KMS-11 (cell line): ENCODE results near the gene GALNTL6.

ENCODE experiments used
- H2AFZ ChIP-seq: fragments of 200-600 bp; sonication (generic); 2 replicates; pipeline ENCODE4 v1.6.1; 2016; ENCODE audit warnings: antibody characterized with exemption, mixed run types, low read depth
- H3K27ac ChIP-seq: fragments of 200-600 bp; sonication (generic); 2 replicates; pipeline ENCODE4 v1.6.1; 2016; ENCODE audit warnings: mild to moderate bottlenecking, mixed run types
- H3K27me3 ChIP-seq: fragments of 200-600 bp; sonication (generic); 2 replicates; pipeline ENCODE4 v1.6.1; 2017; ENCODE audit warnings: mild to moderate bottlenecking, low read depth, mixed run types, moderate library complexity; ENCODE audit not compliant: insufficient read depth
- H3K36me3 ChIP-seq: fragments of 200-600 bp; sonication (generic); 2 replicates; pipeline ENCODE4 v1.6.1; 2017; ENCODE audit warnings: mild to moderate bottlenecking, mixed run types; ENCODE audit not compliant: insufficient read depth
- H3K4me1 ChIP-seq: fragments of 200-600 bp; sonication (generic); 2 replicates; pipeline ENCODE4 v1.6.1; 2016; ENCODE audit warnings: mild to moderate bottlenecking, low read depth, mixed run types; ENCODE audit not compliant: poor library complexity, severe bottlenecking
- H3K4me2 ChIP-seq: fragments of 200-600 bp; sonication (generic); 2 replicates; pipeline ENCODE4 v1.7.0; 2016; ENCODE audit warnings: mild to moderate bottlenecking, mixed run types
- H3K4me3 ChIP-seq: fragments of 200-600 bp; sonication (generic); IDR thresholded peaks from 2 replicates; pipeline ENCODE4 v1.6.1; 2017; ENCODE audit warnings: low read depth, low read length, mixed read lengths; ENCODE audit not compliant: insufficient read depth
- H3K79me2 ChIP-seq: fragments of 200-600 bp; sonication (generic); 2 replicates; pipeline ENCODE4 v1.6.1; 2016; ENCODE audit warnings: low read depth, mixed run types; ENCODE audit not compliant: insufficient read depth
- H3K9ac ChIP-seq: fragments of 200-600 bp; sonication (generic); 2 replicates; pipeline ENCODE4 v1.6.1; 2016; ENCODE audit warnings: mild to moderate bottlenecking, mixed run types
- H4K20me1 ChIP-seq: fragments of 200-600 bp; sonication (generic); 2 replicates; pipeline ENCODE4 v1.6.1; 2016; ENCODE audit warnings: mild to moderate bottlenecking, mixed run types; ENCODE audit not compliant: insufficient read depth
- CTCF ChIP-seq: fragments of 200-600 bp; sonication (generic); conservative IDR thresholded peaks from 2 replicates; pipeline ENCODE4 v1.6.1; 2017; ENCODE audit warnings: low read depth, mild to moderate bottlenecking, antibody characterized with exemption, low read length, moderate library complexity, mixed read lengths

GALNTL6 gene

DNA sequence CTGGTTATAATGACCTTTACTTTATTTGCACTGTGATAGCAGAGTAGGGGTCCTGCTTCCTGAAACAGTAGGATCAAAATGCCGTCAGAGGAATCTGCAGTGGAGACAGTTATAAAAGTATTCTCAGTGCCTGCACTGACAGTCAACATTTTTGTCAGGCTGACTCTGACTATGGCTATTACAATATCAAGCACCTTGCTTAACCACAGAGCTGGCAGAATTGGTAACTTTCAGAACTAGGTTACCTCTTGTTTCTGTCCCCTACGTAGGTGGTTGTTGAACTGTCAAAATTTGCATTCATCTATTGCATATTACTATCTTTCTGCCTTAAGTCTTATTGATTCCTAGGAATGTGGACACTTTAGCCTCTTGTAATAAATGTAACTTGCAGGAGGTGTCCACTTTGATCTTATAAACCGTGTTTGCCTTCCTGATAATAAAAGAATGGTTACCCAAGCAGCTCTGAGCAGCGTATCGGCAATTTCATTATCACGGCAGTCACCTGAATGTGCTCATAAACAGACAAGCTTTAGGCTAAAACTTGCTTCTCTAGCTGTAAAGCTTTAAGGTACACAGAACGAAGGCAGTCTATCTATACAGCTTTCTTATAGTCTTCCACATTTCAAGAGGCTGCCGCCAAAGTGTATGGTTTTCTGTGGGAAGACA lies 1002.4 kb downstream of the GALNTL6 start:
- no peak overlapping the region for H2AFZ ChIP-seq
- no peak for TF ChIP-seq CTCF
- H3K4me2 ChIP-seq: no peak overlapping the region

GRCh38 chr4:172818901-172819300 lies 1005.7 kb downstream of the GALNTL6 start:
- no peak for TF ChIP-seq CTCF
- Histone ChIP-seq H3K9ac (no peak overlapping the region), H3K27ac (no peak overlapping the region), H3K27me3 (no peaks in the 10 kb centered on the region; the same call in 1 of the 2 replicates), H3K79me2 (no peaks in the 10 kb centered on the region), H3K4me3 (no peak overlapping the region), H3K4me2 (no peak overlapping the region), H2AFZ (no peak overlapping the region), H3K4me1 (peaks cover 15% of the 10 kb centered on the region), H3K36me3 (no peaks in the 10 kb centered on the region), H4K20me1 (no peaks in the 10 kb centered on the region)

More for the DNA sequence above, 1002.4 kb downstream of the GALNTL6 start:
- H3K36me3 ChIP-seq: no peaks in the 10 kb centered on the region
- no peak overlapping the region for H3K27ac ChIP-seq
- no peaks in the 10 kb centered on the region for H3K79me2 ChIP-seq
- no peaks in the 10 kb centered on the region for H4K20me1 ChIP-seq
- H3K9ac ChIP-seq: no peak overlapping the region
- H3K4me3 ChIP-seq: no peak overlapping the region
- H3K4me1 ChIP-seq: peaks cover 16% of the 10 kb centered on the region
- H3K27me3 ChIP-seq: no peaks in the 10 kb centered on the region

- Histone ChIP-seq H3K36me3 (no peaks in the 10 kb centered on the region), H4K20me1 (no peaks in the 10 kb centered on the region), H3K9ac (no peak overlapping the region), H3K4me3 (no peak overlapping the region), H3K27ac (no peak overlapping the region), H3K4me2 (no peak overlapping the region), H3K27me3 (no peaks in the 10 kb centered on the region; the same call in 1 of the 2 replicates), H2AFZ (no peak overlapping the region), H3K4me1 (peaks cover 12% of the 10 kb centered on the region), H3K79me2 (no peaks in the 10 kb centered on the region)
- TF ChIP-seq CTCF: no peak
Observed at GRCh38 chr4:172819353-172819752, 1006.1 kb downstream of the GALNTL6 start.

DNA sequence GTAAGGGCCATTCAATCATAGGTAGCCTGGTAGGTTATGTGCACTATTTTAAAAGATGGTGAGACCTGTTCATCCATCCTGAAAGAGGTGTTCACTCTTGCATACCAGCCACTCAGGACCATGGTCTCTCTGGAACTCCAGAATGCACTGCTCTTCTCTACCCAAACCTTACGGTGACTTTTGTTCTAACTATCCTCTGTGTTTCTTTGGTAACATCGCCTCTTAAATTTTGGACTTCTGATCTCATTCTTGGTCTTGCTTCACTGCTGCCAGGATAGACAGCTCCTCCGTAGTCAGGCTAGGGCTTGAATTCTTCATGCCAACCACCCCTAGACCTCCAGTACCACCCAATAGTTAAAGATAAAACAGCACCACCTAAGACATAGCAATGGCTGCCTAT lies 1009.1 kb downstream of the GALNTL6 start:
- Histone ChIP-seq H3K36me3 (no peaks in the 10 kb centered on the region), H2AFZ (no peak overlapping the region), H3K27ac (no peak overlapping the region), H3K4me3 (no peak overlapping the region), H3K4me1 (peaks cover 22% of the 10 kb centered on the region), H4K20me1 (no peaks in the 10 kb centered on the region), H3K79me2 (no peaks in the 10 kb centered on the region), H3K27me3 (no peaks in the 10 kb centered on the region; the same call in 1 of the 2 replicates), H3K4me2 (no peak overlapping the region), H3K9ac (no peak overlapping the region)
- no peak for TF ChIP-seq CTCF
